Stimulated activated CD4-positive, alpha-beta T cell treated with anti-CD3 and anti-CD28 coated beads, Interleukin-1b, Interleukin-23, amount 100 ng/mL, for 4 hours (primary cell): ENCODE data around the gene OPA1.

Source experiments
- DNase-seq, 2 donors: peaks; one replicate each; pipeline ENCODE4 v3.0.0-alpha.2; 2020; ENCODE audit warnings: low read depth in 2 of 2

Gene OPA1

DNA sequence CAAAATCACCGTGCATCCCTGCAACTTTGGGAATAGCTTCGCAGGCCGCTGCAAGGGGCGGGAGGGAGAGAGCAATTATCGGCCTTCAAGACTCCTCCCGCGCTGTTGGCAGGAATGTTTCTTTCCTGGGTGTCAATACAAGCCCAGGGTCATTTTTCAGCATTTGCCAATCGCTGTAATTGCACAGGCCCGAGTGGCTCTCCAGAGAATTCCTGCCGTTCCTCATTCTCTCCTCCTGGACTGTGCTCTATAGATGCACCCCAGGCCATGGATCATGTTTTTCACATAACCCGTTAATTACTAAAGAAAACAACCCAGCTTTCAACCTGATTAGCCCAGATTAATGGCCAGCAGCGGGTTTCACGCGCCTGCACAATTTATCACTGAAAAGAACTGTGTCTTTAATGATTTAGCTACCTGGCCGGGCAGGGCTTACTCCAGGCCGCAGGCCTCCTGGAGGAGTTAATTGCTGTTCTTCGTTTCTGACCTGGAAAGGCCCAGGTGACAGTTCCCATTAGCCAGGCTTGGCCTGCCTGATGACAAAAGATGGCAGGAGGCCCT is 144.3 kb downstream of the OPA1 start:
- no peak for DNase-seq

DNA sequence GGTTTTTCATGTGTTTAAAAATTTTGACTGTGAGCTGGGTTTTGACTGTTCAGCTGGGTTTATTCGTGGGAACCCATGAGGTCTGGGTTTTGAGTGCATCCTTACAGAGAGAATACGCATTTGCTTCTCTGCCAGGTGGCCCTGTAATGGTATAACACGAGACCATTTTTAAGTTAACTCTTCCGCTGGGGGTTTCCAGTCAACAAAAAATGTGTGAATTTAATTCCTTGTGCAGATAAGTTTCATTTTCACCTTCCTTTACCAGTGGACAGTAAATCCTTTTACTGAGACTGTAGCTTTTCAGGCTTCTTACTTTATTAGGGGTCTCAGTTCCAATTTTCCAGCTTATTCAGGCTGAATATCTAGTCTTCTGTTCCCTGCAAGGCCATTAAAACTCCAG is 149.6 kb downstream of the OPA1 start:
- DNase-seq: no peak

DNA sequence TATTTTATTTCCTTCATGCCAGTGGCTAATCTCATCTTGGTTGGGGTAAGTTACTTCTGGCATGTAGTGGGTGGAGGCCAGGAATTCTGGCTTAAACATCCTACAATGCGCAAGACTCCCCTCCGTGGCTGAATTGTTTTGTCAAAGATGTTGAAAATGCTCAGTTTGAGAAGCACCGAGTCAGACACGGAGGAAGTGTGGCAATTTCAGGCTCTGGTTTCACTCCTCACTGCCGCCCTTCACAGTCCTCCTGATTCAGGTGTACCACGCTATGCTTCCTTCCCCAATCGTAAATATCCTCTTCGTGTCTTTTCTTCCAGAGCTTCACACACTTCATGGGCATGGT is 150.7 kb downstream of the OPA1 start:
- no peak for DNase-seq

DNA sequence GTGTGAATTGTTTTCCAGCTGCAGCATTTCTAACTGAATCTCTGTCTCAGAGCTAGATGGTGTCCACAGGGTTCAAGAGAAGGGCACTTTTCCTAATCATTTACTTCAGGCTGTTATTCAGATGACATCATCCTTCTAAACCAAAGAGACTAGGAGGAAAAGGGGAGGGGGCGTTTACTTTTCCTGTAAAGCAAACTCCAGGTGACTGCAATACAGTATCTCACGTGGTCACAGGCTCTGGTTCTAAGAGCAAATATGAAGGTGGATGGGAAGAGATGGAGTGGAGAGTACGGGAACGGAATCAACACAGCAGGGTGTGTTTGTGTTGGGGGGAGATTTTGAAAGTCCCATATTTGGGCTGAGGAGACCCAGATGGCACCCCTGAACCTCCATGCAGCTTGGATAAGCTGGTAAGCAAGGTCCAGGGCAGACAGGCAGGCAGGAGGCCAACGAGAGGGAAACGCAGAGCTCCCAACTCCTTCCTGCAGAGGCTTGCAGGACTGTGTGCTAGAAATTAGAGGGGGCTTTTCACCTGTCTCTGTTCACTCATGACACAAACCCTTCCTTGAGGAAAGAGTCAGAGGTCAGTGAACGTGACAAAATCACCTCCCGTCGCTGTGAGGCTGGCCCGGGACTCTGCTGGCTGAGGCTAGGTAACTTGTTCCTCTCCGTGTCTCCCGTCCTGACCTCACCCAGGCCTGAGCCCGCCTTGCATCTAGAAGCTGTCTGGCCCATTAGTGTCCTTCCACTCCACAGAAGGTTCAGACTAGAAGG is 151.2 kb downstream of the OPA1 start:
- no peak for DNase-seq

DNA sequence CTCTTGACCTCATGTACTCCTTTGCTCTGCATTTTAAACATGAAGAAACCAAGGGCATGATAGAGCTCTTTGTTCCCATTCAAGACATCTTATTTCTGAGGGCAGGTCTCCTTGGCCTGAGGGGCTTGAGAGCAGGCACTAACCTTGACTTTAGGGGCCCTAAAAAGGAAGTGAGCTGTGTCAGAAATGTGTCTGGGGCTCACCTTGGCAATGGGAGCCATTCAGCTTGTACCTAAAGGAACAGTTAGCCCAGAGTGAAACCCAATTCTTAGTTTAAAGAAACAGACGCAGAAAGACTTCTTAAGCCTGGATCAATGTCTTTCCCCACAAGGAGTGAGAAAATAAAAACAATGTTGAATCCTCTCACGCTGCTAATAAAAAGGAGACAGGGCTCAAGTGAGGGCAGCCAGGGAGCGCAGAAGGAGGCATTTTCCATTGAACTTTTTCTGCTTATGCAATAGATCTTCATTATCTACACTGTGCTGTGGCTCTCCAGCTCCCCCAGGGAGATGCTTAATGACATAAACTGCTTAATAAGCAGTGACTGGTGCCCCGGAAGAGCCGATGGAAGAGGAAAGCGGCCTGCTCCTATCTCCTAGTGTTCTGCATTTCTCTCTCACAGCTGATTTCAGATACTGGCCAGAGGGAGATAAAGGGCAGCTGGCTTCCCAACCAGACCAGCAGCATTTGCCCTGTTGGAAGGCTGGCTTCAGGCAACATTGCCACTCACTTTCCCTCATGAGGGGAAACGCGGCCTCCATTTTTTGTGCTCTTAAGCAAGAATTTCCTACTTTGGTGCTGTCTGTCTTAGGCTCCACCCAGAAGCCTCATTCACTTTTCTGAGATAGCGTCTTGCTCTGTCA is 152.0 kb downstream of the OPA1 start:
- no peak for DNase-seq

DNA sequence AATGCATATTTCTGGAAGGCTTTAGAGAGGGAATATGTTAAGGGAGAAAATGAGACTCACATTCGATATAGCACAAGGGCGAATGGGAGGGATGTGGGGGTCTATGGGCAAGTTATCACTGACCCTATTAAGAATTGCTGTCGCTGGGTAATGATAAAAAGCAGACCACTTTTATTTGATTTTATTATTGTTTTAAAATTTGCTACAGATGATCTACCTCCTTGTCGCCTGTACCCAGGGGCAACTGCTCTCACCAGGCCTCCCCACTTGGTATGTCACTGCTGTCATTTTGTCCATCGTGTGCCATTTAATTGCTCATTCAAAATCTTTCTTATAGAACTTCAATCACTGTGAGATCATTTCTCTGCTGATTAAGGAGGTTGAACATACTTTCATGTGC is 153.8 kb downstream of the OPA1 start:
- no peak for DNase-seq
